WTC11 (cell line): ENCODE data around the gene RETSAT. TPM values are rescaled to one million over a fixed set of nuclear protein-coding genes. Genes with fewer than 3 reads are reported as not detected.

ENCODE experiments used
- ATAC-seq: fragments of 200-7000 bp; cut with Tn5 transposase; 2 replicates; pipeline ENCODE4 v1.10.0; 2021; ENCODE audit warnings: mild to moderate bottlenecking, moderate library complexity
- CTCF ChIA-PET: fragments of 300-600 bp; sonication (Branson Sonifier 250); formaldehyde crosslinking; loops from one replicate; lab custom pipeline; 2021; ENCODE audit warnings: antibody characterized with exemption; lab: Charles Lee
- POLR2A ChIA-PET: fragments of 350-600 bp; sonication (Branson Sonifier 250); formaldehyde crosslinking; loops from one replicate; lab custom pipeline; 2021; ENCODE audit warnings: antibody characterized with exemption; lab: Charles Lee
- DNase-seq: peaks from one replicate; pipeline ENCODE4 v3.0.0; 2021; ENCODE audit warnings: low spot score
- H3K27ac Mint-ChIP-seq: 2 replicates; pipeline ENCODE4 v1.8.0; 2021; ENCODE audit warnings: mixed read lengths
- H3K27me3 Mint-ChIP-seq: 2 replicates; pipeline ENCODE4 v1.8.0; 2021; ENCODE audit warnings: low read depth, mild to moderate bottlenecking, moderate library complexity, mixed read lengths
- H3K36me3 Mint-ChIP-seq: 2 replicates; pipeline ENCODE4 v1.8.0; 2021; ENCODE audit warnings: mixed read lengths
- H3K4me1 Mint-ChIP-seq: 2 replicates; pipeline ENCODE4 v1.8.0; 2022; ENCODE audit warnings: mixed read lengths
- H3K4me3 Mint-ChIP-seq: 2 replicates; pipeline ENCODE4 v1.8.0; 2021; ENCODE audit warnings: mild to moderate bottlenecking, moderate library complexity, mixed read lengths
- H3K9me3 Mint-ChIP-seq: 2 replicates; pipeline ENCODE4 v1.8.0; 2021; ENCODE audit warnings: mixed read lengths
- ARID4B ChIP-seq: sonication (generic); formaldehyde crosslinking; IDR thresholded peaks from 2 replicates; pipeline ENCODE4 v1.8.0; 2023; ENCODE audit warnings: missing genetic modification reagents, mild to moderate bottlenecking, borderline replicate concordance
- ATF6 ChIP-seq: sonication (generic); formaldehyde crosslinking; IDR thresholded peaks from 2 replicates; pipeline ENCODE4 v1.8.1; 2023; ENCODE audit warnings: mild to moderate bottlenecking, missing genetic modification reagents
- CDX4 ChIP-seq: fragments of 250-450 bp; sonication (Bioruptor Pico); IDR thresholded peaks from 2 replicates; pipeline ENCODE4 v1.9.0; 2021; ENCODE audit warnings: moderate library complexity, mild to moderate bottlenecking, inconsistent platforms, borderline replicate concordance
- CTCF ChIP-seq: fragments of 200-600 bp; IDR thresholded peaks from 2 replicates; pipeline ENCODE4 v1.8.0; 2022; ENCODE audit warnings: antibody characterized with exemption
- ESRRA ChIP-seq: sonication (generic); formaldehyde crosslinking; IDR thresholded peaks from 2 replicates; pipeline ENCODE4 v1.8.1; 2022; ENCODE audit warnings: mild to moderate bottlenecking, missing genetic modification reagents, borderline replicate concordance
- FOXJ3 ChIP-seq: sonication (generic); formaldehyde crosslinking; IDR thresholded peaks from 2 replicates; pipeline ENCODE4 v1.9.0; 2021; ENCODE audit warnings: missing genetic modification reagents, mild to moderate bottlenecking, borderline replicate concordance
- GABPB1 ChIP-seq: sonication (generic); formaldehyde crosslinking; IDR thresholded peaks from 2 replicates; pipeline ENCODE4 v1.8.1; 2023; ENCODE audit warnings: mild to moderate bottlenecking, missing genetic modification reagents
- MXD4 ChIP-seq: fragments of 250-450 bp; sonication (Bioruptor Pico); IDR thresholded peaks from 2 replicates; pipeline ENCODE4 v1.8.0; 2021; ENCODE audit warnings: mild to moderate bottlenecking, moderate library complexity, borderline replicate concordance
- NFE2L1 ChIP-seq: sonication (generic); formaldehyde crosslinking; IDR thresholded peaks from 2 replicates; pipeline ENCODE4 v1.8.1; 2023; ENCODE audit warnings: missing genetic modification reagents
- NR1H2 ChIP-seq: sonication (generic); formaldehyde crosslinking; IDR thresholded peaks from 2 replicates; pipeline ENCODE4 v1.9.0; 2021; ENCODE audit warnings: mild to moderate bottlenecking, moderate library complexity, missing genetic modification reagents
- NR3C1 ChIP-seq: sonication (generic); formaldehyde crosslinking; conservative IDR thresholded peaks from 2 replicates; pipeline ENCODE4 v1.8.1; 2023; ENCODE audit warnings: low read depth, mild to moderate bottlenecking, missing genetic modification reagents
- PRRX2 ChIP-seq: fragments of 250-450 bp; sonication (Bioruptor Pico); IDR thresholded peaks from 2 replicates; pipeline ENCODE4 v1.8.0; 2021; ENCODE audit warnings: mild to moderate bottlenecking
- RORB ChIP-seq: fragments of 250-450 bp; sonication (Bioruptor Pico); IDR thresholded peaks from 2 replicates; pipeline ENCODE4 v1.9.0; 2021; ENCODE audit warnings: mild to moderate bottlenecking
- SOX15 ChIP-seq: fragments of 250-450 bp; sonication (Bioruptor Pico); IDR thresholded peaks from 2 replicates; pipeline ENCODE4 v1.9.0; 2021; ENCODE audit warnings: mild to moderate bottlenecking
- STAT6 ChIP-seq: sonication (generic); formaldehyde crosslinking; conservative IDR thresholded peaks from 2 replicates; pipeline ENCODE4 v1.8.1; 2023; ENCODE audit warnings: mild to moderate bottlenecking, low read depth, missing genetic modification reagents, moderate library complexity
- TP53 ChIP-seq: sonication (generic); formaldehyde crosslinking; IDR thresholded peaks from 2 replicates; pipeline ENCODE4 v1.8.1; 2023; ENCODE audit warnings: mild to moderate bottlenecking, missing genetic modification reagents
- ZNF219 ChIP-seq: sonication (generic); formaldehyde crosslinking; IDR thresholded peaks from 2 replicates; pipeline ENCODE4 v1.8.0; 2023; ENCODE audit warnings: missing genetic modification reagents, mild to moderate bottlenecking, borderline replicate concordance
- ZNF263 ChIP-seq: sonication (generic); formaldehyde crosslinking; IDR thresholded peaks from 2 replicates; pipeline ENCODE4 v1.8.1; 2022; ENCODE audit warnings: low read depth, mild to moderate bottlenecking, moderate library complexity, missing genetic modification reagents
- ZSCAN18 ChIP-seq: fragments of 250-450 bp; sonication (Bioruptor Pico); IDR thresholded peaks from 2 replicates; pipeline ENCODE4 v2.1.2; 2022; ENCODE audit warnings: mild to moderate bottlenecking, moderate library complexity
- total RNA-seq: library from RNA; stranded (reverse); gene quantifications from 3 replicates; pipeline ENCODE4 v1.2.3, GENCODE V29; 2021

Gene RETSAT
- total RNA-seq, 1 experiment from 2014 or later = 24.4 TPM

- POLR2A ChIA-PET = interaction anchor here (0.7 to 2.0 kb wide), 2 partner anchors 26 to 263 kb away, joined by 3 to 11 read pairs; partner anchors contain the start of genes ELMOD3 and RETSAT
- Mint-ChIP-seq H3K4me1 (peaks cover 45% of the 10 kb centered on the region), H3K27me3 (no peaks in the 10 kb centered on the region), H3K4me3 (peak within 1 kb of the TSS; percentile 97), H3K27ac (peak within 1 kb of the TSS; percentile 100), H3K36me3 (peaks cover 27% of the 10 kb centered on the region), H3K9me3 (peaks cover 4% of the 10 kb centered on the region; the same call in 1 of the 2 replicates)
- ATAC-seq (peak; percentile 92), DNase-seq (peak; percentile 88)
- CTCF ChIA-PET = interaction anchor here (0.5 to 3.3 kb wide), 6 partner anchors 28 to 390 kb away, joined by 3 to 15 read pairs (median 6); no protein-coding TSS in a partner anchor
- TF ChIP-seq TP53 (no peak), ATF6 (CRISPR knock-in tag) (0 out of 2 replicates have a peak, but pooled peaks have one; percentile 48), NR3C1 (no peak), ESRRA (peak; percentile 41; the same call in 1 of the 2 replicates), CDX4 (CRISPR knock-in tag) (no peak), NR1H2 (CRISPR knock-in tag) (no peak), MXD4 (no peak), RORB (CRISPR knock-in tag) (no peak), ZNF263 (CRISPR knock-in tag) (no peak), FOXJ3 (no peak), CTCF (no peak), PRRX2 (no peak), STAT6 (no peak), ZSCAN18 (CRISPR knock-in tag) (no peak), ZNF219 (no peak), ARID4B (0 out of 2 replicates have a peak, but pooled peaks have one; percentile 70), GABPB1 (CRISPR knock-in tag) (peak; percentile 76), NFE2L1 (CRISPR knock-in tag) (peak; percentile 89), SOX15 (CRISPR knock-in tag) (no peak)
Observed at GRCh38 chr2:85327822-85328617, 26.3 kb downstream of the RETSAT start, which contains the start of gene TGOLN2. TGOLN2 (minus strand) TSS chr2:85327989; CDS start chr2:85327962, 27 bp downstream.
